Left lung (tissue), 10 donors: ENCODE measurements around the gene CATSPERZ. TPM values are rescaled to one million over a fixed set of nuclear protein-coding genes. Genes with fewer than 3 reads are reported as not detected.
A peak's percentile ranks its signal among the peaks of the same experiment; 100 is the strongest.

Source experiments
- ATAC-seq: fragments of 200-7000 bp; cut with Tn5 transposase; one replicate; pipeline ENCODE4 v1.9.1; 2020; ENCODE audit warnings: moderate library complexity
- DNase-seq, 4 donors: peaks; one replicate each; pipeline ENCODE4 v3.0.0-alpha.2; 2013 to 2020
- H3K27ac ChIP-seq, 2 donors: fragments of 200-600 bp; sonication (generic) in 1 of 2; one replicate each; pipeline versions ENCODE4 v1.5.0 to v1.8.0; 2020 to 2021
- H3K27me3 ChIP-seq, 2 donors: fragments of 200-600 bp; sonication (generic) in 1 of 2; one replicate each; pipeline versions ENCODE4 v1.5.0 to v1.8.0; 2020 to 2021
- H3K36me3 ChIP-seq, 2 donors: fragments of 200-600 bp; sonication (generic) in 1 of 2; one replicate each; pipeline versions ENCODE4 v1.5.0 to v1.8.0; 2020 to 2021
- H3K4me1 ChIP-seq, 2 donors: fragments of 200-600 bp; one replicate each; pipeline ENCODE4 v1.8.0; 2021
- H3K4me3 ChIP-seq, 2 donors: fragments of 200-600 bp; sonication (generic) in 1 of 2; one replicate each; pipeline versions ENCODE4 v1.5.0 to v1.8.0; 2020 to 2021; ENCODE audit warnings: mild to moderate bottlenecking in 1 of 2
- H3K9me3 ChIP-seq, 2 donors: fragments of 200-600 bp; sonication (generic) in 1 of 2; one replicate each; pipeline versions ENCODE4 v1.5.0 to v1.8.0; 2020 to 2021
- CTCF ChIP-seq, 2 donors: fragments of 200-600 bp; sonication (generic) in 1 of 2; IDR thresholded peaks; one replicate each; pipeline versions ENCODE4 v1.5.0 to v1.8.0; 2021; ENCODE audit warnings: antibody characterized with exemption in 2 of 2
- intact Hi-C, 2 donors: fragments of 100-400 bp; cut with DNase I; formaldehyde crosslinking; loops; one replicate each; pipeline versions ENCODE4 v1.11.2 to v1.14.2; 2022
- polyA plus RNA-seq, 6 donors: library from polyadenylated mRNA; unstranded; fragments of 120-200 nt; gene quantifications; one replicate each; pipeline ENCODE4 v1.2.1, GENCODE V29; 2013; ENCODE audit not compliant: insufficient read length in 6 of 6
- total RNA-seq, 2 donors: library from RNA; stranded (reverse); fragmentation: NEBNext Ultra II Directional; extraction: Animal tissue kit (Norgen Biotek cat#: 25700); gene quantifications; one replicate each; pipeline ENCODE4 v1.2.1, GENCODE V29; 2021
- donor health status: DM: no; HTN: yes; CAD: no.
- donor health status: DM: no; HTN: no; CAD: no.

The CATSPERZ gene
- total and polyA plus RNA-seq, 8 donors: not detected

- H3K36me3 ChIP-seq: peaks cover 0 to 95% of the 10 kb centered on the region in 2 donors
Observed at GRCh38 chr11:64260147-64260708, 39.9 kb upstream of the CATSPERZ start.

GRCh38 chr11:64261556-64262080, 38.5 kb upstream of the CATSPERZ start:
- TF ChIP-seq CTCF (IDR thresholded peaks at IDR 0.05): no peak
- Histone ChIP-seq H3K27ac (no peak overlapping the region), H3K4me1 (no peaks in the 10 kb centered on the region), H3K4me3 (no peak overlapping the region), H3K9me3 (no peaks in the 10 kb centered on the region), H3K27me3 (no peaks in the 10 kb centered on the region), H3K36me3 (peaks cover 0 to 95% of the 10 kb centered on the region in 2 donors)
- DNase-seq (peak in 1 of 4 donors; percentile 71), ATAC-seq (no peak)
- intact Hi-C loops: no loop called here

More at GRCh38 chr11:64260147-64260708, 39.9 kb upstream of the CATSPERZ start:
- Histone ChIP-seq H3K4me1 (no peaks in the 10 kb centered on the region), H3K27ac (no peak overlapping the region), H3K9me3 (no peaks in the 10 kb centered on the region), H3K27me3 (no peaks in the 10 kb centered on the region), H3K4me3 (no peak overlapping the region)
- intact Hi-C loops: no loop called here
- ATAC-seq (no peak), DNase-seq (no peak)
- TF ChIP-seq CTCF (IDR thresholded peaks at IDR 0.05): no peak

- no peak for TF ChIP-seq CTCF (IDR thresholded peaks at IDR 0.05)
- H3K36me3 ChIP-seq: peaks cover 0 to 95% of the 10 kb centered on the region in 2 donors
- intact Hi-C loops: no loop called here
Observed at GRCh38 chr11:64262271-64263002, 37.7 kb upstream of the CATSPERZ start.

GRCh38 chr11:64263021-64263946, 36.9 kb upstream of the CATSPERZ start:
- Histone ChIP-seq H3K36me3 (peaks cover 0 to 86% of the 10 kb centered on the region in 2 donors), H3K27ac (no peak overlapping the region), H3K9me3 (no peaks in the 10 kb centered on the region), H3K4me3 (no peak overlapping the region), H3K4me1 (peaks cover 4 to 15% of the 10 kb centered on the region in 2 donors), H3K27me3 (no peaks in the 10 kb centered on the region)
- ATAC-seq (no peak), DNase-seq (peak in 1 of 4 donors; percentile 69)
- intact Hi-C loops: no loop called here
- TF ChIP-seq CTCF (IDR thresholded peaks at IDR 0.05): no peak

More at GRCh38 chr11:64262271-64263002, 37.7 kb upstream of the CATSPERZ start:
- Histone ChIP-seq H3K9me3 (no peaks in the 10 kb centered on the region), H3K27me3 (no peaks in the 10 kb centered on the region), H3K27ac (no peak overlapping the region), H3K4me1 (peaks cover 0 to 7% of the 10 kb centered on the region in 2 donors), H3K4me3 (no peak overlapping the region)
- peak in 1 of 4 donors; percentile 76 for DNase-seq
- no peak for ATAC-seq
